Hepatocyte (in vitro differentiated cells): ENCODE data around the gene VCAN. TPM values are rescaled to one million over a fixed set of nuclear protein-coding genes. Genes with fewer than 3 reads are reported as not detected.

Experiments used
- DNase-seq: peaks from one replicate; pipeline ENCODE4 v3.0.0-alpha.2; 2016; ENCODE audit warnings: low spot score
- H2AFZ ChIP-seq: fragments of 200-600 bp; sonication (generic); 2 replicates; pipeline ENCODE4 v1.6.0; 2016; ENCODE audit warnings: antibody characterized with exemption, mild to moderate bottlenecking
- H3K27ac ChIP-seq: fragments of 200-600 bp; sonication (generic); 2 replicates; pipeline ENCODE4 v1.5.1; 2016; ENCODE audit warnings: mild to moderate bottlenecking
- H3K27me3 ChIP-seq: fragments of 200-600 bp; sonication (generic); 2 replicates; pipeline ENCODE4 v1.6.1; 2016
- H3K36me3 ChIP-seq: fragments of 200-600 bp; sonication (generic); replicated peaks from 2 replicates; pipeline ENCODE4 v1.5.1; 2016; ENCODE audit warnings: low read depth; ENCODE audit not compliant: insufficient read depth
- H3K4me1 ChIP-seq: fragments of 200-600 bp; sonication (generic); 2 replicates; pipeline ENCODE4 v1.5.1; 2016; ENCODE audit warnings: mild to moderate bottlenecking, moderate library complexity; ENCODE audit not compliant: insufficient read depth
- H3K4me2 ChIP-seq: fragments of 200-600 bp; sonication (generic); 2 replicates; pipeline ENCODE4 v1.6.0; 2016
- H3K4me3 ChIP-seq: fragments of 200-600 bp; sonication (generic); 2 replicates; pipeline ENCODE4 v1.5.1; 2016; ENCODE audit warnings: mild to moderate bottlenecking
- H3K79me2 ChIP-seq: fragments of 200-600 bp; sonication (generic); 2 replicates; pipeline ENCODE4 v1.6.0; 2017; ENCODE audit warnings: mild to moderate bottlenecking
- H3K9me2 ChIP-seq: fragments of 200-600 bp; sonication (generic); replicated peaks from 2 replicates; pipeline ENCODE4 v1.6.0; 2017; ENCODE audit warnings: mild to moderate bottlenecking; ENCODE audit not compliant: insufficient read depth
- H3K9me3 ChIP-seq: fragments of 200-600 bp; sonication (generic); 2 replicates; pipeline ENCODE4 v1.5.1; 2016; ENCODE audit warnings: low read depth, mild to moderate bottlenecking
- H4K20me1 ChIP-seq: fragments of 200-600 bp; sonication (generic); 2 replicates; pipeline ENCODE4 v1.6.0; 2016; ENCODE audit warnings: mild to moderate bottlenecking; ENCODE audit not compliant: insufficient read depth, poor library complexity, severe bottlenecking
- EZH2 ChIP-seq: fragments of 200-600 bp; sonication (generic); IDR thresholded peaks from 2 replicates; pipeline ENCODE4 v1.6.1; 2016; ENCODE audit warnings: antibody characterized with exemption, mild to moderate bottlenecking, borderline replicate concordance
- EZH2phosphoT487 ChIP-seq: fragments of 200-600 bp; sonication (generic); IDR thresholded peaks from one replicate; pipeline ENCODE4 v1.6.1; 2018; ENCODE audit warnings: antibody characterized with exemption, mild to moderate bottlenecking, low read depth, moderate library complexity; ENCODE audit not compliant: unreplicated experiment, severe bottlenecking
- WGBS: methylation state at CpG from one replicate; pipeline ENCODE4 v1.1.6; 2016; ENCODE audit warnings: low lambda C conversion rate; ENCODE audit errors: missing lambda C conversion rate; 5-methylcytosine and 5-hydroxymethylcytosine counted together
- polyA plus RNA-seq: library from polyadenylated mRNA; unstranded; fragments of >200 nt; fragmentation: Nextera tagmentation; extraction: Ambion mirVana; gene quantifications from 2 replicates; pipeline ENCODE4 v1.2.1, GENCODE V29; 2016
- total RNA-seq: library from RNA; depleted of rRNA; stranded (reverse); fragments of >200 nt; gene quantifications from 2 replicates; pipeline ENCODE4 v1.2.3, GENCODE V29; 2014
- TF ChIP-seq, protein P1 (sequence below): fragments of 200-600 bp; sonication (generic); IDR thresholded peaks from 2 replicates; pipeline ENCODE4 v1.5.1; 2016; ENCODE audit warnings: antibody characterized with exemption, mild to moderate bottlenecking; ENCODE audit not compliant: poor library complexity

The VCAN gene
- total and polyA plus RNA-seq, 2 experiments from 2014 or later: 104 to 398 TPM

GRCh38 chr5:83555263-83555662 is 83.7 kb downstream of the VCAN start:
- no peak for DNase-seq
- TF ChIP-seq EZH2 (no peak), EZH2phosphoT487 (no peak)
- TF ChIP-seq, protein P1, sequence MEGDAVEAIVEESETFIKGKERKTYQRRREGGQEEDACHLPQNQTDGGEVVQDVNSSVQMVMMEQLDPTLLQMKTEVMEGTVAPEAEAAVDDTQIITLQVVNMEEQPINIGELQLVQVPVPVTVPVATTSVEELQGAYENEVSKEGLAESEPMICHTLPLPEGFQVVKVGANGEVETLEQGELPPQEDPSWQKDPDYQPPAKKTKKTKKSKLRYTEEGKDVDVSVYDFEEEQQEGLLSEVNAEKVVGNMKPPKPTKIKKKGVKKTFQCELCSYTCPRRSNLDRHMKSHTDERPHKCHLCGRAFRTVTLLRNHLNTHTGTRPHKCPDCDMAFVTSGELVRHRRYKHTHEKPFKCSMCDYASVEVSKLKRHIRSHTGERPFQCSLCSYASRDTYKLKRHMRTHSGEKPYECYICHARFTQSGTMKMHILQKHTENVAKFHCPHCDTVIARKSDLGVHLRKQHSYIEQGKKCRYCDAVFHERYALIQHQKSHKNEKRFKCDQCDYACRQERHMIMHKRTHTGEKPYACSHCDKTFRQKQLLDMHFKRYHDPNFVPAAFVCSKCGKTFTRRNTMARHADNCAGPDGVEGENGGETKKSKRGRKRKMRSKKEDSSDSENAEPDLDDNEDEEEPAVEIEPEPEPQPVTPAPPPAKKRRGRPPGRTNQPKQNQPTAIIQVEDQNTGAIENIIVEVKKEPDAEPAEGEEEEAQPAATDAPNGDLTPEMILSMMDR: no peak
- Histone ChIP-seq H3K4me3 (no peak overlapping the region), H3K27me3 (no peaks in the 10 kb centered on the region), H2AFZ (no peak overlapping the region), H3K79me2 (no peaks in the 10 kb centered on the region), H3K36me3 (no peaks in the 10 kb centered on the region), H3K4me1 (peaks cover 28% of the 10 kb centered on the region), H3K27ac (no peak overlapping the region), H3K9me3 (no peaks in the 10 kb centered on the region), H3K4me2 (no peak overlapping the region), H3K9me2 (no peaks in the 10 kb centered on the region), H4K20me1 (no peaks in the 10 kb centered on the region)
- 90% methylated on average over 2 of the region's 2 CpGs for WGBS

DNA sequence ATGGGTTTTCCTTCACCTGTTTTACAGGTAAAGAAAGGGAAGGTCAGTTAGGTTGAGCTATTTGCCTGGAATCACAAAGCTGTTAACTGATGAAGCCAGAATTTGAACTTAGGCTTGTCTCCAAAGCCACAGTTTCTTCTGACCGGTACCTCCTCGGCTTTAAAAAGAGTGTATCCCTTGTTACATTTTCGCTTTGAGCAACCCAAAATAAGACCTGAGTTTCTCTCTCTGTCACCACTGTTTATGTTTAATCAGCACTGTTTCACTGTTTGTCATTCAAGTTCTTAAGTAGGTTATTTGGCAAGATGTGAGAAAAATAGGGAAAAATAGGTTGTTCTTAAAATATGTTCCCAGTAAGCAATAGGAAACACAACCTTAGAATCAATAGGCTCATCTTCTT is 84.6 kb downstream of the VCAN start:
- Histone ChIP-seq H3K9me2 (no peaks in the 10 kb centered on the region), H3K36me3 (no peaks in the 10 kb centered on the region), H3K79me2 (no peaks in the 10 kb centered on the region), H3K9me3 (no peaks in the 10 kb centered on the region), H4K20me1 (no peaks in the 10 kb centered on the region), H3K27ac (no peak overlapping the region), H3K4me3 (no peak overlapping the region), H3K4me1 (peaks cover 28% of the 10 kb centered on the region), H3K27me3 (no peaks in the 10 kb centered on the region), H3K4me2 (no peak overlapping the region), H2AFZ (no peak overlapping the region)
- WGBS: 73% methylated on average over 3 of the region's 3 CpGs
- TF ChIP-seq, protein P1: no peak
- no peak for TF ChIP-seq EZH2phosphoT487
- TF ChIP-seq EZH2: no peak
- DNase-seq: no peak

GRCh38 chr5:83559118-83559785 is 87.7 kb downstream of the VCAN start:
- no peaks in the 10 kb centered on the region for H3K27me3 ChIP-seq
- no peaks in the 10 kb centered on the region for H3K9me3 ChIP-seq
- peaks cover 49% of the 10 kb centered on the region for H3K4me1 ChIP-seq
- no peaks in the 10 kb centered on the region for H4K20me1 ChIP-seq
- H3K9me2 ChIP-seq: no peaks in the 10 kb centered on the region
- WGBS: 55% methylated on average over 5 of the region's 5 CpGs
- H2AFZ ChIP-seq: no peak overlapping the region
- peak overlapping the region; percentile 62 for H3K27ac ChIP-seq
- H3K79me2 ChIP-seq: no peaks in the 10 kb centered on the region
- H3K4me2 ChIP-seq: peak overlapping the region; percentile 34
- H3K36me3 ChIP-seq: no peaks in the 10 kb centered on the region
- TF ChIP-seq, protein P1: no peak
- TF ChIP-seq EZH2 (no peak), EZH2phosphoT487 (no peak)
- H3K4me3 ChIP-seq: no peak overlapping the region
- peak; percentile 13 for DNase-seq
